ENCODE results near the gene C1orf198.

C1orf198 gene

DNA sequence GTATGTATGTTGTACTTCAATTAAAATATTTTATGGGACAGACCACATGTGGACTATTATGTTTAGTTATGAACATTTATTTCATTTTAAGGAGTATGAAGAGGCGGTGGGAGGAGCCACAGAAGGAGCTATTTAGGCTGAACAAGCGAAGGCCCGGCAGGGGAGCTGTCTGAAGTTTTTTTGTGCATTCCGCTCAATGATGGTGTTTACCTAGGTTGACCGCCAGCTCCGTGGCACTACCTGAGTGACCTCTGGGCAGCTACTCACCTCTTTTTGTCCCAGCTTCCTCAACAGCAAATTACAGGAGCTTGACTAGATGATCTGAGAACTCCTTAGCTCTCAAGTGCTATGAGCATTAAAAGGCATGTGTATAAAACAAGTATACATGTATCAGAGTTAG, 32.7 kb upstream of the C1orf198 start:
- TF ChIP-seq, protein P1, sequence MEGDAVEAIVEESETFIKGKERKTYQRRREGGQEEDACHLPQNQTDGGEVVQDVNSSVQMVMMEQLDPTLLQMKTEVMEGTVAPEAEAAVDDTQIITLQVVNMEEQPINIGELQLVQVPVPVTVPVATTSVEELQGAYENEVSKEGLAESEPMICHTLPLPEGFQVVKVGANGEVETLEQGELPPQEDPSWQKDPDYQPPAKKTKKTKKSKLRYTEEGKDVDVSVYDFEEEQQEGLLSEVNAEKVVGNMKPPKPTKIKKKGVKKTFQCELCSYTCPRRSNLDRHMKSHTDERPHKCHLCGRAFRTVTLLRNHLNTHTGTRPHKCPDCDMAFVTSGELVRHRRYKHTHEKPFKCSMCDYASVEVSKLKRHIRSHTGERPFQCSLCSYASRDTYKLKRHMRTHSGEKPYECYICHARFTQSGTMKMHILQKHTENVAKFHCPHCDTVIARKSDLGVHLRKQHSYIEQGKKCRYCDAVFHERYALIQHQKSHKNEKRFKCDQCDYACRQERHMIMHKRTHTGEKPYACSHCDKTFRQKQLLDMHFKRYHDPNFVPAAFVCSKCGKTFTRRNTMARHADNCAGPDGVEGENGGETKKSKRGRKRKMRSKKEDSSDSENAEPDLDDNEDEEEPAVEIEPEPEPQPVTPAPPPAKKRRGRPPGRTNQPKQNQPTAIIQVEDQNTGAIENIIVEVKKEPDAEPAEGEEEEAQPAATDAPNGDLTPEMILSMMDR (IDR thresholded peaks at IDR 0.05; ENCODE audit: low read depth, low read length, missing control alignments): no peak
- no peak overlapping the region for H3K4me3 ChIP-seq (replicated peaks; ENCODE audit: low read depth, low read length)
- DNase-seq (ENCODE audit: extremely low read depth, low read depth): no peak

DNA sequence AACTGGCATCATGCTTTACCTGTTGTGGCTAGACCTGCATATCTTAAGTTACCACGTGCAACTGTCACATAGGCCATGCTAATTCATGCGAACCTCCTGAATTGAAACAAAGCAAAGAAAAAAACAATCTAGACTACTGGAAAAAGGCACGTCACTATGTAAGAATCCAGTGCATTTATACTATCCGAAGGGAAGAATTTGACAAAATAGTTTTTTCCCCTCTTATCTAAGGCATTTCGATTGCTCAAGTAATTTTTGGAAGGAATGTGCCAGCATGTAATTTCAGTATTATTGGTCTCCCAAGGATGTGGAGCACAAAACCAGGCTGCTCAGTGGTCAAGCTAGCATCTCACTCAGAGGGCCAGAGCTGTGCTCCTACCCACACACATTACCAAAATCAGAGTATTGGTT, 31.5 kb upstream of the C1orf198 start:
- TF ChIP-seq, protein P1 (IDR thresholded peaks at IDR 0.05; ENCODE audit: low read depth, low read length, missing control alignments): no peak

GRCh38 chr1:230898748-230899147, 30.4 kb upstream of the C1orf198 start:
- no peak overlapping the region for H3K4me3 ChIP-seq (replicated peaks; ENCODE audit: low read depth, low read length)
- TF ChIP-seq, protein P1 (IDR thresholded peaks at IDR 0.05; ENCODE audit: low read depth, low read length, missing control alignments): no peak
- no peak for DNase-seq (ENCODE audit: extremely low read depth, low read depth)

More for the DNA sequence above, 31.5 kb upstream of the C1orf198 start:
- no peak for DNase-seq (ENCODE audit: extremely low read depth, low read depth)
- H3K4me3 ChIP-seq (replicated peaks; ENCODE audit: low read depth, low read length): no peak overlapping the region

- TF ChIP-seq, protein P1 (IDR thresholded peaks at IDR 0.05; ENCODE audit: low read depth, low read length, missing control alignments): no peak
- H3K4me3 ChIP-seq (replicated peaks; ENCODE audit: low read depth, low read length): no peak overlapping the region
- DNase-seq (ENCODE audit: extremely low read depth, low read depth): no peak
Observed at GRCh38 chr1:230898144-230898543, 29.8 kb upstream of the C1orf198 start.

DNA sequence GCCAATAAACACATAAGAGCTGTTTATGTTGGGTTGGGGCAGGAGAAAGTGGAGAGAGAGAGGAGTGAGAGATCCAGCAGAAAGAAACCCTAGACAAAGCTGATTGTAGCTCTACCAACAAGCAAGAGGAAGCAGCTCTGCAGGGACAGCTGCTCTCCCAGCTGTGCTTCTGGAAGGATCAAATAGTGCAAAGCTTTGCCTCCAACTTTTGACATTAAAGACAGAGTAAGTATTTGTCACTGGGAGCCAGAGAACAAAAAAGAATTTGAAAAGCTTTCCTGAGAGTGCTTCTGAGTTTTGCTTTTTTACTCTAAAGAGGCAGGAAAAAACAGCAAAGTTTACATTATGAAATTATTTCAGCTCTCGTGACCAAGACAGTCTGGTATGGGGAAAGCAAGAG, 28.5 kb upstream of the C1orf198 start:
- H3K4me3 ChIP-seq (replicated peaks; ENCODE audit: low read depth, low read length): no peak overlapping the region
- TF ChIP-seq, protein P1 (IDR thresholded peaks at IDR 0.05; ENCODE audit: low read depth, low read length, missing control alignments): no peak
- no peak for DNase-seq (ENCODE audit: extremely low read depth, low read depth)

- no peak for DNase-seq (ENCODE audit: extremely low read depth, low read depth)
- H3K4me3 ChIP-seq (replicated peaks; ENCODE audit: low read depth, low read length): no peak overlapping the region
- TF ChIP-seq, protein P1 (IDR thresholded peaks at IDR 0.05; ENCODE audit: low read depth, low read length, missing control alignments): no peak
Observed at GRCh38 chr1:230895452-230895851, 27.1 kb upstream of the C1orf198 start.

DNA sequence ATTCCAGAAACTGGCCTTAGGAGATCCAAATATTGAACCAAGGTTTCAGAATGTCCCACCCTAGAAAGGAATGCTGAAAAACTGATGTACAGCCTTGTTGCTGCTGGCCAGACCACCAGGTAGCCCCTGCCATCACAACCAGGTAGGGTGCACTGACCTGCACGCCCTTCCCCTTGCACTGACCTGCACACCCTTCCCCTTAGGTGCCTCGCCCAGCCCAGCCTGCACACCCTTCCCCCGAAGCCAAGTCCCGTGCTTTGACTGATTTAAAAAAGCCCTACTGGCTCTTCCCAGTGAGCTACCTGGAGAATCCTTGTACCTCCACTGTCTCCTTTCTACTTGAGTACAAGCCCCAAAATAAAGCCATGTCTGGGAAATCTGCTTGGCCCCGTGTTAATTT, 26.3 kb upstream of the C1orf198 start:
- H3K4me3 ChIP-seq (replicated peaks; ENCODE audit: low read depth, low read length): no peak overlapping the region
- TF ChIP-seq, protein P1 (IDR thresholded peaks at IDR 0.05; ENCODE audit: low read depth, low read length, missing control alignments): no peak
- no peak for DNase-seq (ENCODE audit: extremely low read depth, low read depth)
